GM18907 (cell line): ENCODE measurements around the gene RTL1.

Experiments used
- ATAC-seq: cut with Tn5 transposase; IDR thresholded peaks from one replicate; pipeline ENCODE4 v1.9.1; 2021; ENCODE audit warnings: mild to moderate bottlenecking, moderate library complexity; ENCODE audit not compliant: unreplicated experiment

The RTL1 gene

DNA sequence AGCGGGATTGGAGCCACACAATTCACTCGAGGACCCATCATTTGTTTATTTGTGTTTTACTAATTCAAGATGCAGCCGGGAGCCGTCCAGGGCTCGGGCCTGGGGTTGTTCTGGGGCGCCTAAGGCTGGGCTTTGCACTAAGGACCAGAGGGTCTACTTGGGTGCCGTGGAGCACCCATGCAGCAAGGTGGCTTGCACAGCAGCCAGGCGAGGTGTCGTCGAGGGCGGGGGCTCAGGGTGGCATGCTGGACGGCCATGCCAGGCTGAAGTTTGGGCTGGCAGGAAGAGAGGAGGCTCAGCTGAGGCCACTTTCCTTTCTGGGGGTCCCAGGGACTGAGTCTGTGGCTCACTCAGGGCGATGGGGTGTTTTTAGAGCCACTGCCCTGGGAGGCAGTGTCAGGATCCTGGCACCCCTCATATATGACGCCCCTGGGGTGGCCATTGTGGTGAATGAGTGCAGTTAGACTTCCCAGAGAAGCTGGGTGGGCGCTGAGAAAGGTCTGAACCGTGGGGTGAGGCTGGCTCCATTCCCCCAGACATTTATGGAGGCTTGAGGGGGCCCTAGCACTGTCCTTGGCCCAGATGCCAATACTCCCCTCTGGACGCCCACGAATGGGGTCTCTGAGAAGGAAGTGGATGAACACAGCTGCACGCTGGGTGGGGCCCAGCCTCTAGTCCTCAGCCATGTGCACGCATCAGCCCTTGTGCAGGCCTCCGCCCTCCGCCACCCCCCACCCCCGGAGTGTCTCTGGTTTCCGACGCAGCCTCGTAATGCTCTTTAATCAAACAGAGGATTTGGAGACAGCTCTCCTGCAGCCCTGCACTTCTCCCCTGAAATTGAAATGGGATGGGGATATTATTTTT, 66.3 kb downstream of the RTL1 start:
- ATAC-seq, result no peak

DNA sequence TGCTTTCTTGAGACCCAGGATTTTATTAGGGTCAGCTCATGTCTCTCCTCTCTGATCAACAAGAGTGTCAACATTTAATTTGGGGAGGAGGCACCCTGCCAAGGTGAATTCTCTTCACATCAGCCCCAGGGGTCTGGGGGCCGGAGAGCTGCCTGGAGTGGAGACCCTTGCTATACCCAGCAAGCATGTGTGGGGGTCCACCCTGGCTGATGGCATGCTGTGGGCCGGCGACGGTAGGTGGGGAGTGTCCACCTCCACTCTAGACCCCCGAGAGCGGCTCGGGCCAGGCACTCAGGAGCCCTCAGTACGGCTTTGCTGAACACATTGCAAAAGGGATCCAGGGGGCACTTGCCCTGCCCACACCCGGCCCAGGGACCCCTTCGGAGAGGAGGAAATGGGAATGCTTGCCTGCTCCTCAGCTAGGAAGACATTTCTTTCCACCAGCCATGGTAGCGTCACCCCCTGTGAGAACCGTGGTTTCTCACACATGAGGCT, 67.2 kb downstream of the RTL1 start:
- ATAC-seq, result no peak

DNA sequence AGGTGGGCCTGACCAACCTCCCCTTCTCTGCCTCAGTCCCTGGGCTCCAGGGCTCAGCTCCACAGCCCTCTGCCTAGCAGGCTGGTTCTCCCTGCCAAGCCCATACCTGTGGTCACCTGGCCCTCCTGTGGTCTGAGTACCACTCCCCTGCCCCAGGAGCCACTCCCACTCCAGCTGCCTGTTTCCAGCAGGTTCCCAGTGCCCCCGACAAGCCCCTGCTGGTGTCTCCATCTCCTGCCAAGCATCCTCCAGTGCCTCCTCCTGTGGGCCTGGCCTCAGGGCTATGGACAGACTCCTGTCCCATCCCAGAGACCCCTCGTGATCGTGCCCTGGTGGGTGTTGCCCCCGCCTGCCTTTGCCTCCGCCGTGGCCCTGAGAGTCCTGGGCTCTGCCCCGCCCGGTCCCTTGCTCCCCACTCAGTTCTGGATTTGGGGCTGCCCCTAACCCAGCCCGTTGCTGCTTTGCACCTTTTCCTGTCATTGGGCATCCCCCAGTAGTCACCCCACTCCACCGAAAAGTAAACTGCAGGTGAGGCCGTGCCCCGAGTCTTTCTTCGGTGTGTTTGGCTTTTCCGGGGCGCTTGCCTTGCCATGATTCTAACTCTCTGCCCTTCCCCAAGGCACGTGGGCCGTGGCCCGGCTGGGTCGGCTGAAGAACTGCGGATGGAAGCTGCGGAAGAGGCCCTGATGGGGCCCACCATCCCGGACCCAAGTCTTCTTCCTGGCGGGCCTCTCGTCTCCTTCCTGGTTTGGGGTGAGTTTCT, 67.8 kb downstream of the RTL1 start:
- no peak for ATAC-seq

DNA sequence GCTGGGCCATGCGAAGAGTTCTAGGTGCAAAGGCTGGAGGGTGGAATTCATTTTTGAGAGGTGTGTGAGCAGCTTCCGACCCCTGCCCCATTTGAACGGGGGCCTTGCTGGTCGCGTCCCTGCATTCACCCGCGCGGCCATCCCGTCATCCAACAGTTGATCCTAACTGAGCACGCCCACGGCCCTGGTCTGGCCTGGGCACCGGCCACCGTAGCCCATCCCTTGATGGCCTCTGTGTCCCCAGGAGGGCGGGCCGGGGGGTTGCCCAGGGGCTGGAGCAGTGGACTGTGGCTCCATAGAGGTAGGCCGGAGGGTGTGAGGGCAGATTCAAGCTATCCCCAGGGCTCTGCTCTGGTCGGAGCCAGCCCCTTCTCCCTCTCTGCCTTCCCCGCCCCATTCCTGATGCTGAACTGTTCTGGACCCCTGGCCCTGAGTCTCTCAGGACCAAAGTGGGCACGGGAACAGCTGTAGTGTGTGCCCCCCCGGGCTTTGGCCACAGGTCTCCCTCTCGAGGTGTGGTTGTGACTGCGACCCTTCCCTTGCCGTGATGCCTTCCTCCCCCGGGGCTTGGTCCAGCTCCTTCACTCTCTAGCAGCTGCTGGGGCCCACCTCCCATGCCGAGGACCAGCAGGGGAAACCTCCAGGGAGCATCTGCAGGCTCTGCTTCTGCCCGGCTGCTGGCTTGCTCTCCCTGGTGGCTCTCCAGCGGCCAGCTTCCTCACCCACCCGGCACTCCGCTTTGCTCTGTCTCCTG, 68.6 kb downstream of the RTL1 start:
- ATAC-seq, result no peak

DNA sequence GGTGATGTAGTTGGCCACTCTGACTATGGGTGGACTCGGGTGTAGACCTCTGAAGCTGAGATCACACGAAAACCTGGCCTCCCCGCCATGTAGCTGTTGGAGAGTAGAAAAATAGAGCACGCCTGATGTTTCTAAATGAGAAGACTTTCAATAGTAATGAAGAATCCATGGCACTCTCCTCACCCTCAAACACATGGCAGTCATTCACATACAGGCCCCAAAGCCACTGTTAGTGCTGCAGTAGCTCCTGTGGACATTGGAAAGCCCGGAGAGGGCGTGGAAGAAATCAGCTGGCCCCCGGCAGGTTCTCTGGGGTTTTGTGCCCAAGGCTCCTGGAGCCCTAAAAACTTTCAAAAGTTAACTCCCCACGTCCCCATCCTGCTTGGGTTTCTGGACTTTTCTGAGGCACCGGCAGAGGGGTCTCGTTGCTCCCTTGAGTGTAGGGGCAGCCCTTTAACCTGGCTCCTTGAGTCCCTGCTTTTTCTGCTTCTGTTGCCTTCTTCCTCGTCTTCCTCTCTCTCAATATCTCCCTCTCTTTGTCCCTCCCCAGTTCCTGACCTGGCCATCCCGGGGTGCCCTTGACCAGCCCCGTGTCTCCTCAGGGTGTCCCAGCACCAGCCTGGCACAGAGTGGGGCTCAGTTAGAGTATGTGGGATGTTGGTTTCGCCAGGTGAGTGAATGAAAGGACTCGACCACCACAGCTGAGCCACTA, 69.3 kb downstream of the RTL1 start:
- no peak for ATAC-seq

DNA sequence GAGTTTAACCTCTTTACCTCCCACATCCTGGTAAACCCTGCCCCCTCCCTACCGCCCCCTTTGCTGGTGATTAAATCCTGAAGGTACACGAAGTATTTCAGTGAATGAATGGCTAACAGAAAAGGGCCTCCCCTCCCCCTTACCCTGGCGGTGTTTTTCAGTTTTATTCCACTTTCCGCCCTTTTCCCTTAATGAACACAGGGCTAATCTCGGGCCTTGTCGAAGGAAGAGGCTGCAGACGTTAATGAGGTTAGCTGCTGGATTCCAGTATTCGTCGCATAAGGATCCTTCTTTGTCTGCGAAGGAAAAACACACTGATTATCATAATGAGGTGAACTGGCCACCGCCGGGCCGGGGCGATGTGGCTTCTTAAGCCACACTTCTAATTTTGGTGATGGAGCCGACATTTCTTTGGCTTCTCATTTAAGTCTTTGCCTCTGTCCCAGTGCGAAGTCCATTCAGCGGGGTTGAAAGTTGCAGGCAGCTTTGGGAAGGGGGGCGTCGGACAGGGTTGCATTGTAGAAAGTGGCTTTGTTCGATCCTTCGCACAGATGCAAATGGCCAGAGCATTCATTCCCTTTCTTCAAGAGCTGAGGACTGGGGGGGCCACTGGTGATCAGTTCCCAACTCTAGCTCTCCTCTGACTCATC, 71.1 kb downstream of the RTL1 start:
- ATAC-seq, result no peak

DNA sequence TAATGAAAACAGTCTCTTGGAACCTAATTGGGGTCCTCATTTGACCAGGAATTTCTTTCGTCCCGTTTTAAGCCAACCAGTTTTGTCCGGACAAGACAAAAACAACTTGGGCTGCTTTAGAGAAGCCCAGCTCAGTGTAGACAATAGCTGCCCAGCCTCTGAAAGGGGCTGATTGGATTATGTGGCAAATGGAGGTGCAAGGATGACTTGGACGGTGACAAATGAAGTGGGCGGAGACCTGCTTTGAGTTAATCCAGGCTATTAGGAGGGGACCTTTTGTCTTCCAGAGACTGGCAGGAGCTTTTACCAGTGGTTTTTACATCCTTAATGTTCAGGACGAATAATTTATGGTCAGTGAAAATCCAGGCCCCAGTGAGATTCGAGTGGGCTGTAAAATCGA, 72.8 kb downstream of the RTL1 start:
- no peak for ATAC-seq
